HFF-Myc (cell line): ENCODE measurements around the gene RER1.

Experiments
- DNase-seq: peaks from one replicate; pipeline ENCODE4 v3.0.0-alpha.2; 2011; ENCODE audit warnings: low read depth; ENCODE audit errors: extremely low read depth
- H3K4me3 ChIP-seq: replicated peaks from 2 replicates; pipeline ENCODE4 v1.5.1; 2011; ENCODE audit warnings: low read depth, mild to moderate bottlenecking, control low read depth, low read length
- CTCF ChIP-seq: IDR thresholded peaks from 2 replicates; pipeline ENCODE4 v1.5.1; 2012; ENCODE audit warnings: mild to moderate bottlenecking, low read depth, low read length, control low read depth; ENCODE audit errors: missing control alignments

Gene RER1

GRCh38 chr1:2418791-2419320 lies 27.2 kb downstream of the RER1 start:
- no peak for TF ChIP-seq CTCF
- H3K4me3 ChIP-seq = no peak overlapping the region
- DNase-seq = no peak

- no peak for TF ChIP-seq CTCF
- no peak for DNase-seq
Observed at GRCh38 chr1:2419416-2419815, 27.8 kb downstream of the RER1 start.

GRCh38 chr1:2422523-2422922 lies 30.9 kb downstream of the RER1 start:
- TF ChIP-seq CTCF = no peak
- H3K4me3 ChIP-seq = no peak overlapping the region
- DNase-seq = no peak

More at GRCh38 chr1:2419416-2419815, 27.8 kb downstream of the RER1 start:
- no peak overlapping the region for H3K4me3 ChIP-seq

- no peak for DNase-seq
- no peak overlapping the region for H3K4me3 ChIP-seq
- TF ChIP-seq CTCF = no peak
Observed at GRCh38 chr1:2425892-2426291, 34.3 kb downstream of the RER1 start.

- H3K4me3 ChIP-seq = no peak overlapping the region
- DNase-seq = no peak
- no peak for TF ChIP-seq CTCF
Observed at GRCh38 chr1:2426540-2426939, 34.9 kb downstream of the RER1 start.

- no peak for TF ChIP-seq CTCF
- no peak overlapping the region for H3K4me3 ChIP-seq
- no peak for DNase-seq
Observed at GRCh38 chr1:2427051-2427450, 35.4 kb downstream of the RER1 start.

GRCh38 chr1:2427976-2428375 lies 36.3 kb downstream of the RER1 start:
- no peak for TF ChIP-seq CTCF
- no peak for DNase-seq
- no peak overlapping the region for H3K4me3 ChIP-seq
